Thymus (tissue), 14 donors: ENCODE data around the gene EFCAB8. TPM values are rescaled to one million over a fixed set of nuclear protein-coding genes. Genes with fewer than 3 reads are reported as not detected.

Source experiments
- DNase-seq, 9 donors: peaks; one replicate each; pipeline ENCODE4 v3.0.0-alpha.2; 2013; ENCODE audit warnings: low spot score in 9 of 9, low read depth in 6 of 9, missing footprints in 1 of 9
- H3K27ac ChIP-seq, 2 donors: one replicate each; pipeline ENCODE4 v1.5.1; 2013; ENCODE audit warnings: control low read depth in 1 of 2, low read depth in 1 of 2, low read length in 1 of 2, mild to moderate bottlenecking in 1 of 2, moderate library complexity in 1 of 2
- H3K27me3 ChIP-seq, 2 donors: one replicate each; pipeline ENCODE4 v1.5.1; 2013; ENCODE audit warnings: low read length in 1 of 2; ENCODE audit not compliant: control insufficient read depth in 2 of 2, insufficient read depth in 1 of 2
- H3K36me3 ChIP-seq, 2 donors: one replicate each; pipeline ENCODE4 v1.5.1; 2013; ENCODE audit warnings: low read length in 1 of 2, mild to moderate bottlenecking in 1 of 2, moderate library complexity in 1 of 2; ENCODE audit not compliant: control insufficient read depth in 2 of 2, insufficient read depth in 2 of 2
- H3K4me1 ChIP-seq, 2 donors: one replicate each; pipeline ENCODE4 v1.5.1; 2013; ENCODE audit warnings: low read length in 2 of 2; ENCODE audit not compliant: control insufficient read depth in 2 of 2, insufficient read depth in 2 of 2
- H3K4me3 ChIP-seq, 2 donors: one replicate each; pipeline ENCODE4 v1.5.1; 2013; ENCODE audit warnings: low read length in 2 of 2, control low read depth in 1 of 2, mild to moderate bottlenecking in 1 of 2
- H3K9me3 ChIP-seq, 2 donors: one replicate each; pipeline ENCODE4 v1.5.1; 2013; ENCODE audit warnings: low read length in 1 of 2, mild to moderate bottlenecking in 1 of 2; ENCODE audit not compliant: control insufficient read depth in 2 of 2, insufficient read depth in 1 of 2
- WGBS: extraction: QIAGEN DNeasy Blood & Tissue Kit; methylation state at CpG from one replicate; pipeline ENCODE4 v1.1.7; 2013; 5-methylcytosine and 5-hydroxymethylcytosine counted together
- long read RNA-seq, 10 donors: transcript quantifications; one replicate each; lab custom pipeline, GENCODE V29; 2026
- polyA plus RNA-seq: library from polyadenylated mRNA; stranded (reverse); fragments of 200-250 nt; gene quantifications from one replicate; pipeline ENCODE4 v1.2.3, GENCODE V29; 2013
- total RNA-seq: library from RNA; stranded (reverse); fragments of 120-200 nt; gene quantifications from one replicate; pipeline ENCODE4 v1.2.4, GENCODE V29; 2013
- donor health status: healthy.

Gene EFCAB8
- total RNA-seq (0.33 TPM), polyA plus RNA-seq (0.46 TPM)
- long read RNA-seq, donor 1, result 0 reads
- long read RNA-seq, donor 2, result 0 reads
- long read RNA-seq, donor 3, result 0 reads
- long read RNA-seq, donor 4, result 0 reads
- long read RNA-seq, donor 5, result 0 reads
- long read RNA-seq, donor 6, result 0 reads
- long read RNA-seq, donor 7, result 0 reads
- long read RNA-seq, donor 8, result 0 reads
- long read RNA-seq, donor 9, result 0 reads
- long read RNA-seq, donor 10, result 0 reads

- DNase-seq, result no peak
- Histone ChIP-seq H3K27me3 (no peaks in the 10 kb centered on the region), H3K27ac (no peak within 1 kb of the TSS), H3K4me3 (no peak within 1 kb of the TSS), H3K4me1 (peaks cover 0 to 6% of the 10 kb centered on the region in 2 donors), H3K9me3 (no peaks in the 10 kb centered on the region), H3K36me3 (peaks cover 21 to 26% of the 10 kb centered on the region in 2 donors)
- 95% methylated on average over 8 of the region's 8 CpGs for WGBS
Measured at GRCh38 chr20:32858701-32859372, at the start of gene EFCAB8. EFCAB8 (plus strand) TSS chr20:32858923; CDS start chr20:32863793, 4,870 bp downstream.

DNA sequence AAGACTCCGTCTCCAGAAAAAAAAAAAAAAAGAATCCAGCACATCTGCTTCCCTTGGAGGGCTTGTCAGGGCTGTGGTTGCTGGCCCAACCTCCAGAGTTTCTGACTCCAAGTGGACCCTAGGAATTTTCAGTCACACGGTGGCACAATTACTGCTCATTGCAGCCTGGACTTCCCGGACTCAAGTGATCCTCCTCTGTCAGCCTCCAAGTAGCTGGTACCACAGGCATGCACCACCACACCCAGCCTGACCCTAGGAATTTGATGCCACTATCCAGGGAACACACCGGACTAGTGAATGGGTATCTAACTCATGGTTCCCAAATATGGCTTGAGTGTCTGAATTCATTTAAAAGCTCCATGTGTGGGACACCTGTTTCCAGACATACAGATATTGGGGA lies 48.8 kb upstream of the EFCAB8 start:
- no peak for DNase-seq
- Histone ChIP-seq H3K9me3 (no peaks in the 10 kb centered on the region), H3K4me1 (no peaks in the 10 kb centered on the region), H3K36me3 (peaks cover 0 to 10% of the 10 kb centered on the region in 2 donors), H3K4me3 (no peak overlapping the region), H3K27ac (no peak overlapping the region), H3K27me3 (no peaks in the 10 kb centered on the region)
- WGBS, result 97% methylated on average over 4 of the region's 4 CpGs

- H3K27me3 ChIP-seq, result no peaks in the 10 kb centered on the region
- no peak for DNase-seq
- WGBS, result 98% methylated on average over 5 of the region's 5 CpGs
- no peak overlapping the region for H3K4me3 ChIP-seq
- no peak overlapping the region for H3K27ac ChIP-seq
- peaks cover 0 to 8% of the 10 kb centered on the region in 2 donors for H3K36me3 ChIP-seq
- H3K9me3 ChIP-seq, result no peaks in the 10 kb centered on the region
- no peaks in the 10 kb centered on the region for H3K4me1 ChIP-seq
Measured at GRCh38 chr20:32810941-32811340, 47.8 kb upstream of the EFCAB8 start.

GRCh38 chr20:32811886-32812285 lies 46.8 kb upstream of the EFCAB8 start:
- H3K4me3 ChIP-seq, result no peak overlapping the region
- WGBS, result 98% methylated on average over 6 of the region's 6 CpGs
- H3K9me3 ChIP-seq, result no peaks in the 10 kb centered on the region

GRCh38 chr20:32819992-32820697 lies 38.6 kb upstream of the EFCAB8 start:
- peak overlapping the region; percentile 95 to 98 for H3K4me3 ChIP-seq
- no peaks in the 10 kb centered on the region for H3K27me3 ChIP-seq
- H3K36me3 ChIP-seq, result peaks cover under 1 to 3% of the 10 kb centered on the region in 2 donors
- peaks cover 18 to 37% of the 10 kb centered on the region in 2 donors for H3K4me1 ChIP-seq
- H3K9me3 ChIP-seq, result no peaks in the 10 kb centered on the region
- peak; percentile 33 to 91 (median 80) for DNase-seq
- H3K27ac ChIP-seq, result peak overlapping the region; percentile 89 to 97
- 1% methylated on average over 58 of the region's 58 CpGs for WGBS

More at GRCh38 chr20:32811886-32812285, 46.8 kb upstream of the EFCAB8 start:
- DNase-seq, result no peak
- H3K36me3 ChIP-seq, result peaks cover 0 to 8% of the 10 kb centered on the region in 2 donors
- no peaks in the 10 kb centered on the region for H3K4me1 ChIP-seq
- no peak overlapping the region for H3K27ac ChIP-seq
- no peaks in the 10 kb centered on the region for H3K27me3 ChIP-seq

DNA sequence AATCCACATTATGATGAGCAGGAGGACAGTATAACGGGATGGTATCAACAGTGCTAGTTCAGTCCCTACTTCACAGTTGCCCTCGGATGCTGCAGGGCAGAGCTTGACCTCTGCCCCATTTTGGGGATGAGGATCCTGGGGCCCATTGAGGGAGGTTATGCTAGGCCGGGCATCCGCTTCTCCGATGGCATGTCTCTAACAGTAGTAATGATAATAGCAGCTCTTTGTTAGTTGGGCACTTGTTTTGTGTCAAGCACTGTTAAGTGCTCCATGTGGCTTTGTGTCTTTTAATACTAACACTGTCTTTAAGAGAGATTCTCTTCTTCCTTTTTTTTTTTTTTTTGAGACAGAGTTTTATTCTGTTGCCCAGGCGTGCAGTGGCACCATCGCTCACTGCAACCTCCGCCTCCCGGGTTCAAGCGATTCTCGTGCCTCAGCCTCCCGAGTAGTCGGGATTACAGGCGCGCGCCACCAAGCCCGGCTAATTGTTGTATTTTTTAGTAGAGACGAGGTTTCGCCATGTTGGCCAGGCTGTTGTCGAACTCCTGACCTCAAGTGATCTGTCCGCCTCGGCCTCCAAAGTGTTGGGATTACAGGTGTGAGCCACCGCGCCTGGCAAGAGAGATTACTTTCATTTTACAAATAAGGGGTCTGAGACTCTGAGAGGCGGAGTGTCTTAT lies 37.9 kb upstream of the EFCAB8 start:
- Histone ChIP-seq H3K9me3 (no peaks in the 10 kb centered on the region), H3K36me3 (peaks cover 5 to 6% of the 10 kb centered on the region in 2 donors), H3K4me1 (peaks cover 18 to 37% of the 10 kb centered on the region in 2 donors), H3K4me3 (peak overlapping the region; percentile 95 to 98), H3K27ac (peak overlapping the region in 1 of 2 donors; percentile 89), H3K27me3 (no peaks in the 10 kb centered on the region)
- no peak for DNase-seq
- 88% methylated on average over 25 of the region's 25 CpGs for WGBS

DNA sequence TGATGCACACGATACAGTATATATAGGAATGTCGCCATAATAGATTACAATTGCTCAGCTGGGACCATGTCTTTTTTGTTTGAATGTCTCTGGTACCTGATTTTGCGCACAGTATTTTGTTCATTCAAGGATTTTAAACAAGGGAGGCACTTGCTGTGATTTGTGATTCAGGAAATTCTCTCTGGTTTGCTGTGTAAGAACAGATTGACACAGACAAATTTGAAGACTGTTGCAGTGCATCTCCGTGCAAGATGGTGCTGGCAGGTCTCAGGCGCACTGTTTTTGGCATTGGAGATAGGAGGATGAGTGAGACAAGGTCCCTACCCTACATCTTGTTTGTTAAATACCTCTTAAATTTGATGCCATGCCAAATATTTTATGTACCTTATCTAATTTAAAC lies 36.5 kb upstream of the EFCAB8 start:
- 95% methylated on average over 5 of the region's 5 CpGs for whole genome bisulfite sequencing
- H3K4me3 ChIP-seq, result no peak overlapping the region
- DNase-seq, result no peak
- H3K27me3 ChIP-seq, result no peaks in the 10 kb centered on the region
- H3K36me3 ChIP-seq, result peaks cover 11 to 16% of the 10 kb centered on the region in 2 donors
- H3K27ac ChIP-seq, result no peak overlapping the region
- H3K9me3 ChIP-seq, result no peaks in the 10 kb centered on the region
- H3K4me1 ChIP-seq, result peaks cover 18 to 37% of the 10 kb centered on the region in 2 donors

- no peak for DNase-seq
- H3K27me3 ChIP-seq, result no peaks in the 10 kb centered on the region
- H3K4me3 ChIP-seq, result no peak overlapping the region
- peaks cover 18 to 37% of the 10 kb centered on the region in 2 donors for H3K4me1 ChIP-seq
- H3K27ac ChIP-seq, result no peak overlapping the region
- H3K9me3 ChIP-seq, result no peaks in the 10 kb centered on the region
- WGBS, result 93% methylated on average over 3 of the region's 3 CpGs
- peaks cover 15 to 23% of the 10 kb centered on the region in 2 donors for H3K36me3 ChIP-seq
Measured at GRCh38 chr20:32823078-32823477, 35.6 kb upstream of the EFCAB8 start.
